H9 (cell line): ENCODE results near the gene ZSWIM3. TPM values are rescaled to one million over a fixed set of nuclear protein-coding genes. Genes with fewer than 3 reads are reported as not detected.

Experiments
- DNase-seq: peaks from one replicate; pipeline ENCODE4 v3.0.0-alpha.2; 2017
- H2AFZ ChIP-seq: one replicate; pipeline ENCODE4 v1.6.1; 2013; ENCODE audit warnings: mild to moderate bottlenecking, low read length, control low read depth, moderate library complexity
- H2AK5ac ChIP-seq: 2 replicates; pipeline ENCODE4 v1.6.1; 2013; ENCODE audit warnings: low read length, control low read depth, mixed read lengths; ENCODE audit not compliant: insufficient read length
- H2BK120ac ChIP-seq: one replicate; pipeline ENCODE4 v1.6.1; 2013; ENCODE audit warnings: low read depth, mild to moderate bottlenecking, low read length, control low read depth, inconsistent platforms; ENCODE audit not compliant: poor library complexity, severe bottlenecking
- H2BK12ac ChIP-seq: 2 replicates; pipeline ENCODE4 v1.6.1; 2013; ENCODE audit warnings: low read length, control low read depth, mixed read lengths, low read depth; ENCODE audit not compliant: insufficient read length
- H2BK15ac ChIP-seq: 2 replicates; pipeline ENCODE4 v1.6.1; 2013; ENCODE audit warnings: low read depth, low read length, control low read depth
- H2BK20ac ChIP-seq: one replicate; pipeline ENCODE4 v1.6.1; 2013; ENCODE audit warnings: low read depth, mild to moderate bottlenecking, low read length, control low read depth, inconsistent platforms; ENCODE audit not compliant: poor library complexity, severe bottlenecking
- H2BK5ac ChIP-seq: 2 replicates; pipeline ENCODE4 v1.6.1; 2013; ENCODE audit warnings: low read length, control low read depth, mixed read lengths; ENCODE audit not compliant: insufficient read length
- H3K14ac ChIP-seq: 2 replicates; pipeline ENCODE4 v1.6.1; 2013; ENCODE audit warnings: low read length, control low read depth; ENCODE audit not compliant: insufficient read depth
- H3K18ac ChIP-seq: 2 replicates; pipeline ENCODE4 v1.6.1; 2013; ENCODE audit warnings: low read depth, mild to moderate bottlenecking, mixed read lengths, low read length, control low read depth; ENCODE audit not compliant: insufficient read length
- H3K23ac ChIP-seq: 2 replicates; pipeline ENCODE4 v1.6.1; 2013; ENCODE audit warnings: low read length, control low read depth, mixed read lengths, low read depth; ENCODE audit not compliant: insufficient read length
- H3K23me2 ChIP-seq: 2 replicates; pipeline ENCODE4 v1.6.1; 2013; ENCODE audit warnings: low read depth, mild to moderate bottlenecking, mixed read lengths, low read length, control low read depth; ENCODE audit not compliant: insufficient read length, poor library complexity, severe bottlenecking
- H3K27ac ChIP-seq: 2 replicates; pipeline ENCODE4 v1.5.1; 2013; ENCODE audit warnings: low read length, control low read depth, mixed read lengths, low read depth; ENCODE audit not compliant: insufficient read length
- H3K27me3 ChIP-seq: 2 replicates; pipeline ENCODE4 v1.6.1; 2013; ENCODE audit warnings: low read length, control low read depth, inconsistent platforms; ENCODE audit not compliant: insufficient read depth
- H3K4ac ChIP-seq: 2 replicates; pipeline ENCODE4 v1.6.1; 2013; ENCODE audit warnings: low read depth, mild to moderate bottlenecking, control low read depth, inconsistent platforms, low read length, moderate library complexity
- H3K4me1 ChIP-seq: 2 replicates; pipeline ENCODE4 v1.6.1; 2013; ENCODE audit warnings: low read length, control low read depth, inconsistent platforms; ENCODE audit not compliant: insufficient read depth
- H3K4me2 ChIP-seq: 2 replicates; pipeline ENCODE4 v1.6.1; 2013; ENCODE audit warnings: low read length, control low read depth, mixed read lengths; ENCODE audit not compliant: insufficient read length, insufficient read depth
- H3K56ac ChIP-seq: 2 replicates; pipeline ENCODE4 v1.6.1; 2013; ENCODE audit warnings: low read depth, mild to moderate bottlenecking, mixed read lengths, low read length, control low read depth; ENCODE audit not compliant: insufficient read length
- H3K79me1 ChIP-seq: 2 replicates; pipeline ENCODE4 v1.6.1; 2013; ENCODE audit warnings: low read depth, mild to moderate bottlenecking, moderate library complexity, low read length, control low read depth, inconsistent platforms; ENCODE audit not compliant: insufficient read depth, poor library complexity, severe bottlenecking
- H3K79me2 ChIP-seq: 2 replicates; pipeline ENCODE4 v1.6.1; 2013; ENCODE audit warnings: low read length, control low read depth, inconsistent platforms; ENCODE audit not compliant: insufficient read depth
- H3K9ac ChIP-seq: 2 replicates; pipeline ENCODE4 v1.6.1; 2013; ENCODE audit warnings: low read length, control low read depth, mixed read lengths; ENCODE audit not compliant: insufficient read length; ENCODE audit errors: extremely low read depth
- H3K9me3 ChIP-seq: one replicate; pipeline ENCODE4 v1.6.1; 2013; ENCODE audit warnings: low read depth, low read length, inconsistent platforms; ENCODE audit not compliant: control insufficient read depth
- H3T11ph ChIP-seq: one replicate; pipeline ENCODE4 v1.6.1; 2013; ENCODE audit warnings: mild to moderate bottlenecking, low read length, control low read depth, inconsistent platforms
- H4K20me1 ChIP-seq: one replicate; pipeline ENCODE4 v1.6.1; 2013; ENCODE audit not compliant: control insufficient read depth, insufficient read length, insufficient read depth
- H4K5ac ChIP-seq: 2 replicates; pipeline ENCODE4 v1.6.1; 2013; ENCODE audit warnings: low read depth, mild to moderate bottlenecking, mixed read lengths, low read length, control low read depth; ENCODE audit not compliant: insufficient read length
- H4K8ac ChIP-seq: replicated peaks from 2 replicates; pipeline ENCODE4 v1.6.1; 2013; ENCODE audit warnings: low read length, control low read depth, mixed read lengths, low read depth; ENCODE audit not compliant: insufficient read length
- H4K91ac ChIP-seq: 2 replicates; pipeline ENCODE4 v1.6.1; 2013; ENCODE audit warnings: low read depth, mild to moderate bottlenecking, moderate library complexity, mixed read lengths, low read length, control low read depth; ENCODE audit not compliant: insufficient read length
- H3K27ac Mint-ChIP-seq, 3 experiments: 2 replicates in 2 of 3; 3 replicates in 1 of 3; pipeline ENCODE4 v1.8.0; 2020 to 2021; ENCODE audit warnings: mixed read lengths in 3 of 3, mild to moderate bottlenecking in 1 of 3, moderate library complexity in 1 of 3
- H3K27me3 Mint-ChIP-seq: 2 replicates; pipeline ENCODE4 v1.8.0; 2021; ENCODE audit warnings: low read depth, mild to moderate bottlenecking, moderate library complexity, mixed read lengths
- H3K36me3 Mint-ChIP-seq, 3 experiments: 2 replicates in 2 of 3; 3 replicates in 1 of 3; pipeline ENCODE4 v1.8.0; 2020 to 2021; ENCODE audit warnings: low read depth in 3 of 3, mixed read lengths in 3 of 3; ENCODE audit not compliant: insufficient read depth in 1 of 3
- H3K4me1 Mint-ChIP-seq, 2 experiments: 2 replicates each; pipeline ENCODE4 v1.8.0; 2020; ENCODE audit warnings: mixed read lengths in 2 of 2
- H3K4me3 Mint-ChIP-seq, 2 experiments: 2 replicates in 1 of 2; 3 replicates in 1 of 2; pipeline ENCODE4 v1.8.0; 2020 to 2021; ENCODE audit warnings: mild to moderate bottlenecking in 2 of 2, mixed read lengths in 2 of 2, moderate library complexity in 1 of 2
- H3K9me3 Mint-ChIP-seq, 2 experiments: 2 replicates in 1 of 2; 3 replicates in 1 of 2; pipeline ENCODE4 v1.8.0; 2020; ENCODE audit warnings: mild to moderate bottlenecking in 2 of 2, mixed read lengths in 2 of 2, moderate library complexity in 1 of 2
- CTCF ChIP-seq: fragments of 200-600 bp; sonication (generic); conservative IDR thresholded peaks from 3 replicates; pipeline ENCODE4 v1.8.0; 2021; ENCODE audit warnings: antibody characterized with exemption, mild to moderate bottlenecking
- WGBS: extraction: QIAGEN DNeasy Blood & Tissue Kit; methylation state at CpG from one replicate; pipeline ENCODE4 v1.1.7; 2013; ENCODE audit warnings: missing lambda C conversion rate, low lambda C conversion rate, mixed read lengths; ENCODE audit not compliant: insufficient read length; ENCODE audit errors: extremely low coverage; 5-methylcytosine and 5-hydroxymethylcytosine counted together
- total RNA-seq: library from RNA; stranded (reverse); gene quantifications from 2 replicates; pipeline ENCODE4 v1.2.1, GENCODE V29; 2021

ZSWIM3 gene
- total RNA-seq, 1 experiment from 2014 or later: 8.0 TPM

GRCh38 chr20:45918182-45918737 lies 60.8 kb downstream of the ZSWIM3 start:
- Mint-ChIP-seq H3K27ac (0 out of 7 replicates have a peak overlapping the region, but pooled peaks of 1 of the 3 experiments have one; percentile 49), H3K4me3 (no peak overlapping the region), H3K27me3 (peaks cover 6% of the 10 kb centered on the region), H3K4me1 (peaks cover 7 to 13% of the 10 kb centered on the region in 2 experiments; a peak in 3 of 4 replicates), H3K36me3 (no peaks in the 10 kb centered on the region), H3K9me3 (no peaks in the 10 kb centered on the region)
- no peaks in the 10 kb centered on the region for H3K79me1 ChIP-seq
- H3K23me2 ChIP-seq: no peaks in the 10 kb centered on the region
- H3K23ac ChIP-seq: no peak overlapping the region
- H3K4me2 ChIP-seq: no peak overlapping the region
- H3T11ph ChIP-seq: no peak overlapping the region
- H3K14ac ChIP-seq: no peak overlapping the region
- no peak overlapping the region for H2BK120ac ChIP-seq
- H2BK15ac ChIP-seq: no peak overlapping the region
- no peak overlapping the region for H3K56ac ChIP-seq
- no peak overlapping the region for H4K5ac ChIP-seq
- no peak overlapping the region for H4K91ac ChIP-seq
- no peak overlapping the region for H2BK12ac ChIP-seq
- H3K27me3 ChIP-seq: no peaks in the 10 kb centered on the region
- no peak overlapping the region for H2AFZ ChIP-seq
- H2AK5ac ChIP-seq: no peak overlapping the region
- no peak overlapping the region for H2BK20ac ChIP-seq
- no peaks in the 10 kb centered on the region for H3K9me3 ChIP-seq
- H3K27ac ChIP-seq: no peak overlapping the region
- DNase-seq: no peak
- H3K9ac ChIP-seq: no peak overlapping the region
- no peak for TF ChIP-seq CTCF
- H3K4ac ChIP-seq: no peak overlapping the region
- H3K18ac ChIP-seq: no peak overlapping the region
- no peak overlapping the region for H4K8ac ChIP-seq
- no peak overlapping the region for H2BK5ac ChIP-seq
- no peaks in the 10 kb centered on the region for H4K20me1 ChIP-seq
- no CpG with 5 or more reads among the region's 5 CpGs for WGBS
- no peaks in the 10 kb centered on the region for H3K79me2 ChIP-seq
- no peaks in the 10 kb centered on the region for H3K4me1 ChIP-seq
